HG02870 (cell line): ENCODE results near the gene CDH23.

Experiments used
- ATAC-seq: cut with Tn5 transposase; IDR thresholded peaks from one replicate; pipeline ENCODE4 v1.9.1; 2021; ENCODE audit warnings: mild to moderate bottlenecking, moderate library complexity; ENCODE audit not compliant: unreplicated experiment

Gene CDH23

GRCh38 chr10:71777213-71777985 is 380.7 kb downstream of the CDH23 start:
- ATAC-seq = no peak

- no peak for ATAC-seq
Measured at GRCh38 chr10:71778071-71778825, 381.5 kb downstream of the CDH23 start.

- ATAC-seq = no peak
Measured at GRCh38 chr10:71779641-71780040, 382.9 kb downstream of the CDH23 start.

- no peak for ATAC-seq
Measured at GRCh38 chr10:71780156-71780555, 383.4 kb downstream of the CDH23 start.

- ATAC-seq = no peak
Measured at GRCh38 chr10:71780719-71781118, 384.0 kb downstream of the CDH23 start.

GRCh38 chr10:71782221-71782916 is 385.6 kb downstream of the CDH23 start:
- ATAC-seq = no peak

- no peak for ATAC-seq
Measured at GRCh38 chr10:71782917-71783490, 386.3 kb downstream of the CDH23 start.

- ATAC-seq = no peak
Measured at GRCh38 chr10:71783917-71784678, 387.4 kb downstream of the CDH23 start.

- no peak for ATAC-seq
Measured at GRCh38 chr10:71784679-71785272, 388.1 kb downstream of the CDH23 start.

- ATAC-seq = no peak
Measured at GRCh38 chr10:71788954-71789353, 392.2 kb downstream of the CDH23 start.

- no peak for ATAC-seq
Measured at GRCh38 chr10:71789871-71790270, 393.2 kb downstream of the CDH23 start.

- ATAC-seq = no peak
Measured at GRCh38 chr10:71790749-71791440, 394.2 kb downstream of the CDH23 start.

GRCh38 chr10:71795248-71795647 is 398.5 kb downstream of the CDH23 start:
- ATAC-seq = no peak

- no peak for ATAC-seq
Measured at GRCh38 chr10:71796749-71797405, 400.2 kb downstream of the CDH23 start.

- ATAC-seq = no peak
Measured at GRCh38 chr10:71797533-71798307, 401.0 kb downstream of the CDH23 start.

GRCh38 chr10:71798308-71798624 is 401.5 kb downstream of the CDH23 start:
- no peak for ATAC-seq

GRCh38 chr10:71799112-71799511 is 402.4 kb downstream of the CDH23 start:
- ATAC-seq = no peak

- no peak for ATAC-seq
Measured at GRCh38 chr10:71799608-71800453, 403.1 kb downstream of the CDH23 start.
